HG03108 (cell line): ENCODE data around the gene ELMO1.

Experiments
- ATAC-seq: cut with Tn5 transposase; IDR thresholded peaks from one replicate; pipeline ENCODE4 v1.9.1; 2021; ENCODE audit warnings: moderate library complexity; ENCODE audit not compliant: unreplicated experiment

The ELMO1 gene

DNA sequence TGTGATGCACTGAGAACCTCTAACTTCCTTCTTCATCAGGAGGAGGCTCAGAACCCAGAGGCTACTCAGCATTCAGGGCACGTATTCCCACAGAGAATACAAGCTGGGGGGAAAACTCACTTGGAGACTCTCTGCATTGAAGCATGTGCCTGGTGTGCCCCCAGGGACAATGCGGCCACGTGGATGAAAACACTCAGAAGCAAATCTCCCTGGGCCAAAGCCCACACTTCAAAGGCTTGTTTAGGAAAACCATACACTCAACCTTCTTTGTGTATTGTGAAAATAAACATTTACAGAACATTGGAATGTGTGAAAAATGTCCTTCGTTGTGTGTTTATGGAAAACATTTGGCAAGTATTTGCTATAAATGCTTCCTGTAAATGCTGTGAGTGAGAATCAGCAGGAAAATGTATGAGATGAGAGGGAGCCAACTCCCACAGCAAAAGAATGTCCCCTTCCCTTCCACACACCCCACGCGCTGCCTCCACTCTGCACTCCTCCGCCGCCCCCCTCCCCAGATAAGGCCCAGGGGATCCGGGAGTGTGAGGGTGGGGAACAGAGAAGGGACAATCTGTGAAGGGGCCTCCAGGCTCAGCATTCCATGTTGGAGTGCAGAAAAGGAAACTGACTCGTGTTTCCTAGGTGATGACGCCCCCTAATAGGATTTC is 339.5 kb downstream of the ELMO1 start:
- ATAC-seq = no peak

DNA sequence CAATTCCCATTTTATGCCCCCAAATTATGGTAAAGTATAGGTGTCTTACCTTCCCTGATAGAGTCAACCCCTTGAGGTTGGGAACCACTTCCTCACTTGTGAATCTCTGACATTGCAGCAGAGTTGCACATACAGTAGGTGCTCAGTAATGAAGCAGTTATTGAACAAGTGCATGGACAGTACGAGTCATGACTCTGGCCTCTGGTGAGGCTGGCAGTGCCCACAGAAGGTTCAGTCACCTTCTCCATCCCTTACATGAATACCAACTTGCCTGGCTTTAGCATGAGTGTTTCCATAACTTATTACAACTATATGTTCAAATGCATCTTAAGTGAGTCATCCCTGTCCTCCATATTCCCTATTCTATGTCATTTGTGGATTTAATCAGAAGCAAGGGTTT is 340.0 kb downstream of the ELMO1 start:
- no peak for ATAC-seq

DNA sequence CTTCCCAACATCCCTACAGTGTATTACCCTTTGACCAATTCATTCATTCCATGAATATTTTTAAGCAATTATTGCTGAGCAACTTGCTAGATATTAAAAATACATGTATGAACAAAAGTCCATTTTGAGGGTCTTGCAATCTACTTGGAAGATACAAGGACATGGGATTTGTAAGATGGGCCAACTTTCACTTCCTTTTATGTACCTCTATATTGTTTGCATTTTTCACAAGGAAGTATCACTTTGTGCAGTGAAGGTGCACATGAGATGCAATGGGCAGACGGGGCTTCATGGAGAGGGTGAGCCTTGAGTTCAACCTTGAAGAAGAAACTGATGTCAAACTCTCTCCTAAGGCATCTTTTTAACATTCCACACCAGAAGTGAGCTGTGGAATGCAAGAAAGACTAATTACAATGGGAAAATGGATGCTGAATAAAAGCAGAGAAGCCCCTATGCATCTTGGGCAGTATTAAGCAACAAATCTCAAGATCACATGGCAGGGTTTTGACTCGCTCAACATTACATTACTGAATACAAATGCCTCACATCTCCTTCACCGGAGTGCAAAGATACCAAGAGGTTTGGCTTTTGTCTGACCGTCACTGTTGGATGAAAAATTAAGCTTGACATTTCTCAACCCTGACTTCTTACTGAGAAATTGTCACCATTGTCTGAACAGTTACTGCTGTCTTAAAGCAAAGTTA is 341.5 kb downstream of the ELMO1 start:
- no peak for ATAC-seq

DNA sequence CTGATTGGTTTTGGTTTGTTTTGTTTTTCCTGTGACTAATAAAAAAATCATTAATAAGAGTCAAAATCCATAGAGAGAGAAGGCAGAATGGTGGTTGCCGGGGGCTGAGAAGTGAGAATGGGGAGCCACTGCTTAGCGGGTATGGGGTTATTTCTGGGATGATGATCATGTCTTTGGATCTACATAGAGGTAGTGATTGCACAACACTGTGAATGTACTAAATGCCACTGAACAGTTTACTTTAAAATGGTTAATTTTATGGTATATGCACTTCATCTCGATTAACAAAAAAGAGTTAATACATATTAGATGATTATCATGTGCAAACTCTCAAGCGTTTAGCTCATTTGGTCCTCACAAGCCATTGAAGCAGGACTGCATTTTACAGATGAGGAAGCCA is 342.9 kb downstream of the ELMO1 start:
- no peak for ATAC-seq

DNA sequence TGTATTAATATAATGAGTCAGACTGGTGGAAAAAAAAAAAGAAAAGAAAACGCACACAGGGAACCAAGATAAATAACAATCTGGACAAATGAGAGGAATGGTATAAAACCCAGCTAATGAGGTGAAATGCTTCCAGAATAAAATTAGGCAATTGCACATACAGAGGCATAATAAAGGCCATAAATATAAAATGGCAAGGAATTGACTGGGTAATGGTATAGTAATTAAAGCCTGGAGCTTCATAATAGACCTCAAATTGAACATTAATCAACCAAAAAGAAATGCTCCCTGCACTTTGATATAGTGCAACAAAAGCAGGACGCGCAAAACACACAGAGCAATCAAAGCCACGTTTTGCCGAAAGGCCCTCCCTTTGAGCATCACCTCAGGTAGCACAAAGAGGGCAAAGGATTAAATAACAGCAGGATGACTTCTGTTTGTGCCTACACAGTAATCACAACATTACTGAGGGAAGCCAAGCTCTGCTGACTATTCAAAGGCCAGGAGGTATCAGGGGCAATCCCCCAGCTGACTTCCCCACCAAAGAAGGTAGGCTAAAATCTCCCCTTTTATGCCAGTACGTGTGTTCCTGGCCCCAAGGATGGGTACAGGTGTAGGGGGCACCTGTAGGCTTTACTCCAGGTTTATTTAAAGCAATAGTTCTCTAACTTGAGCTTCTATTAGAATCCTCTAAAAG is 343.7 kb downstream of the ELMO1 start:
- ATAC-seq = no peak

DNA sequence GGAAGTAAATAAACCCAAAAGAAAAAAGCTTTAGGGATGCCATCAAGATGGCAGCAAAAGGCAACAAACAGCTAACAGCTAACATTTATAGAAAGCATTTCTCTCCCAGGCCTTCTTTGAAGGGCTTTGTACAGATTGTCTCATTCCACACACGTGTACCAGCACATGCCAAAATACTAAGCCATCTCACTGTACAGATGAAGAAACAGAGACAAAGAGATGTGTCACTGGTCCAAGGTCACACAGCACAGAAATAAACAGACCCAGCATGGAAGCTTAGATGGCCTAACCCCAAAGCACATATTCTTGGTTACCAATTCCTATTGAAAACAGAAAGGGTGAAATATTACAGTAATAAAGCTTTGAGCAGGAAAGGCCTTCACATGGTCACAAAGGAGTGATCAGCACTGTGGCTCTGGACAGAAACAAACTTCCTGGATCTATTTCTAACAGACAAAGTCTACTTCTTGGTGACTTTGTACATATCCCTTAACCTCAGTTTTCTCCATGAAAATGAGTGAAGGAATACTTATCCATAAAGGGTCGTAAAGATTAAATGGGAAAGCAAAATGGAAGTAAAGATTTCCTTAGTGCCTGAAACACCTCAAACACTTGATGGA is 346.0 kb downstream of the ELMO1 start:
- ATAC-seq = no peak

DNA sequence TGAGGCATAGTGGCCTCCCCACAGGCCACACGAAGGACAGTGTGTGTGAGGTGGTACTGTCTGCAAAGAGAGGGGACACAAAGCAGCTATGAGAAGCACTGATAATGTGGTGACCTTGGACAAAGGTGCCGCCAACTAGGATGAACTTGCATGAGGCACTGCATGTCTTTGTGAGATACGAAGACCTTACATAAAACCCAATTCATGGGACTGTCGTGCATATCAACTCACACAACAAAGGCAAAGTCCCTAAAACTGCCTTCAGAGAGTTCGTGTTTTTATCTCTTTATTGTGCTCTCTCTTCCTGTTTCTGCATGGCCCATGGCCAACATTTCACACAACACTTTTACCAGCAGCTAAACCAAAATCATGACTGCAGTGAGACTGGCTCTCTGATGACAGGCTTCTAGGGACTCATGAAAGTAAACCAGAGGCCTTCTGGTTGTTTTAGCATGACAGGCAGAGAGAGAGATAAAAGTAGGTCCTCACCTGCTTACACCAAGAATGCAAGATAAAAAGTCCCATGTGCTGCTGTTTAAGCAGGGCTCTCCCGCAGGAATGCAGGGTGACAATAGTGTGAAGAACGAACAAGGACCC is 347.8 kb downstream of the ELMO1 start:
- ATAC-seq = no peak

DNA sequence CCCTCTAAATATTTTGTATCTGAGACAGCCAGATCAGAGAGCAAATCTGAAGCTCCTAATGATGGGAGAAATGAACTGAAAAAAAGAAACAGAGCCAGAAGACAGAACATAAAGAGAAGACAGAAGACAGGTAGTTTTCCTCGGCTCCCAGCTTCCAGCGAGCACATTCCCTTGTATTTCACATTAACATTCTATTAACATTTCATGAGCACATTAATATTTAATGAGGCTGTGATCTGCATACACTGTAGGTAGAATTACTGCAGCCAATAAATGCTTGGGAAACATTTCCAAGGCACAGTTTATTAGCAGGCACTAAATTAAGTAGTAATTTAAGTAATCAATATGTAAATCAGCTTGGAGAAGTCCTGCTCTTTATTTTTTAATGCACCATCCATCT is 349.9 kb downstream of the ELMO1 start:
- no peak for ATAC-seq

DNA sequence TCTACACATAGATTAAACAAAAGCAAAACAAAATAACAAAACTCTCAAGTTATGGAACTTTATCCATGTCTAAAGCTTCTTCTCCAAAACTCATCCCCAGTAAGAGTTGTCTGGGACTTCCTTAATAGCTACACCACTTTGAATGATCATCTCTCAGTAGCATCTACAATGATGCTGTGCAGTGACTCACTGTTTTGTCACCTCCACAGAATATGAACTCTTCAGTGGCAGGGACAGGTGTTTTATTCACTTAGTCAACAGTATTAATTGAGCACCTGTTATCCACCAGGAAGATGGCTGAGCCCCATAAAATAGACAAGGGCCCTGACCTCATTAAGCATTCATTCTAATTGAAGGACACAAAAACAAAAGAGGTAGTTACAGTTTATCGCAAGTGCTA is 350.7 kb downstream of the ELMO1 start:
- no peak for ATAC-seq

DNA sequence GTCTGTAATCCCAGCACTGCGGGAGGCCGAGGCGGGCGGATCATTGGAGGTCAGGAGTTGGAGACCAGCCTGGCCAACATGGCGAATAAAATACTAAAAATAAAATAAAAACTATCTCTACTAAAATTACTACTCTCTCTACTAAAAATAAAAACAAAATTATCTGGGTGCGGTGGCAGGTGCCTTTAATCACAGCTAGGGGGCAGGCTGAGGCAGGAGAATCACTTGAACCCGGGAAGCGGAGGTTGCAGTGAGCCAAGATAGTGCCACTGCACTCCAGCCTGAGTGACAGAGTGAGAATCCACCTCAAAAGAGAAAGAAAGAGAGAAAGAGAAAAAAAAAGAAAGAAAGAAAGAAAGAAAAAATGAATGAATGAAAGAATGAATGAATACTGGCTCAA is 351.4 kb downstream of the ELMO1 start:
- ATAC-seq = no peak

DNA sequence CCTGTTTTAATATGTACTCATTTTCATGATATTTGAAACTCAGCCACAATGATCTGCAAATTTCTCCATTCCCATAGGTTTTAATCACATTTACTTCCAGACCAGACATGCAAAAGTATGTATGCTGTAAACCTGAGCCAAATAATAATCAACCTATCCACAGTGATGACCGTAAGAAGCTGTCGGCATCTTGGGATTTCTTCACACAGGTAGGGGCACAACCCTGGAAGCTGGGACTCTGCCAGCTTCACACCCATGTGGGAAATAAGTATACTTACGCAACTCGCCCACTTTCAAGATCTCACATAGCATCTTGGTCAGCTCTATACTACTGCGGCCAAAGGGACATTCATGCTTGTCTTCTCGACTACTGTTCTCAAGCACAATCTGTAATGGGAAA is 352.3 kb downstream of the ELMO1 start:
- ATAC-seq = no peak

DNA sequence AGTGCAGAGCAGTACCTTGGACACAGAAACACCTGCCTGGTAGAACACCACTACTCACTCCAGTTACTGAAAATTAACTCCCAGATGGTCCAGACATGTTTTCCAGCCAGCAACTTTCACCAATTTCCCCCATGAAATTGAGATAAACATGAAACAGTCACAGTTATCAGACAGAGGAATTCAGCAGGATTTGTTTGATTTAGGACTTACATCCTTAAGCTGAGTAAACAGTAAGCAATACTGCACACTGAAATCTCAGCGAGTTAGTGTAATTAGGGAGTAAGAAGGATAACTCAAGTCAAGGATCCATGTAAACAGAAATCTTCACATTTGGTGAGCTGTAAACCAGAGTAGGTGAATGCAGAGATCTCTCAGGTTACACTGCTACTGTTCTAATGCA is 353.5 kb downstream of the ELMO1 start:
- no peak for ATAC-seq

DNA sequence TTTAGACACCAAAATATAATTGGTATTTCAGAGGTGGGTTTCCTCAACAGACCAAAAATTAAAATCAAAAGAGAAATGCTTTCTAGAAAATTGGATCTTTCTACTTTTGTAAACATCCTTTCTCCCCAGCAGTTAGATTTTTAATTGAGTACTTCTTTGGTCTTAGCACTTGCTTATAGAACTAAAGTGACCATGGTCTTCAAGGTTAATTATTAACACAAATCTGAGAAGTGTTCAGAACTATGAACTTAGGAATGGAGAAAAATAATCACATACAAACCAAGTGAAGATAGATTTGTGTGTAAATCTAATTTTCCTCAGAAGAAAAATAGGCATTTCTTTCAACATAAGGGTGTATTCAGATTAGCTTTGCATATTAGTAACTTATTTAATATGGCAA is 355.4 kb downstream of the ELMO1 start:
- no peak for ATAC-seq

DNA sequence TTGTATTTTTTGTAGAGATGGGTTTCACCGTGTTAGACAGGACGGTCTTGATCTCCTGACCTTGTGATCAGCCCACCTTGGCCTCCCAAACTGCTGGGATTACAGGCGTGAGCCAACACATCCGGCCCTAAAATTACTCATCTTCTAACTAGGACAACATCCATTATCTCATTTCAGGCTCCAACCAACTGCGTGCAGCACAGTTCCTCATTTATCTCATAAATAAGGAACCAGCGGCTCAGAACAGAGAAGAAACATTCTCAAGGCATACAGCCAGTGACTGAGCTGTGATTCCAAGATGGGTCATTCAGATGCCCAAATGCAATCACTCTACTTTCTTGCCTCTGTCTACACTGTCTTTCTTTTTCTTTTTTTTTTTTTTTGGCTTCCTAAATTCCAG is 356.1 kb downstream of the ELMO1 start:
- ATAC-seq = no peak

DNA sequence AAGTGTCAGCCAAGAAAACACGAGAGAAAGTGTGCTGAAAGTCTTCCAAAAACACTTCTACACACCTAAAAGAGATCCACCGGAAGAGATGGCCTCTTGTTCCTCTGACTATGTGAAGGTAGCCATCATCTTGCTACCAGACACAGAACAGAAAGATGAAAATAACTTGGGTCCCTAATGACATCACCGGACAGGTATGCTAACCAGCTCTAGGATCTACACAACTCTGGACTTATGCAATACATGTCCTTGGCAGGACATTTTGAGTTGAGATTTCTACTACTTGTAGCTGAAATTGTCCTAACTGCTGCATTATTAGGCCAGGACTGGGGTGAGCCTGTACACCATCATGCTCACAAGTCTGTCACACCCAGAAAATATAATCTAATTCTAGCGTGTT is 358.7 kb downstream of the ELMO1 start:
- ATAC-seq = no peak

DNA sequence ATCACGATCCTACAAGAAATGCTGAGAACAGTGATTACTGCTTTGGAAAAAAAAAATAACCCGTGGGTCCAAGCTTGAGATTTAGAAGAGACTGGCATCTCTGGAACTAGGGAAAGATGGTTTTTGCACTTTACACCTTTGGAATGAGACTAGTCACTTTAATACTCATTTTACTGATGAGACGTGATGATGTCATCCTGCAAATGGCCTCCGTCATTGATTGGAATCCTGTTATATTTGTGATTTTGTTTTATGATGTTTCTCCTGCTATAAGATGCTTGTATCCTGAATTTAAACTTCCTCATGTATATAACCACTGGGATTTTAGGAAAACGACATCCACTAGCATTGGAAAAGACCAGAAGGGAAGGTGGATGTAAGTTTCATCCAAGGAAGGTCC is 363.1 kb downstream of the ELMO1 start:
- ATAC-seq = no peak

DNA sequence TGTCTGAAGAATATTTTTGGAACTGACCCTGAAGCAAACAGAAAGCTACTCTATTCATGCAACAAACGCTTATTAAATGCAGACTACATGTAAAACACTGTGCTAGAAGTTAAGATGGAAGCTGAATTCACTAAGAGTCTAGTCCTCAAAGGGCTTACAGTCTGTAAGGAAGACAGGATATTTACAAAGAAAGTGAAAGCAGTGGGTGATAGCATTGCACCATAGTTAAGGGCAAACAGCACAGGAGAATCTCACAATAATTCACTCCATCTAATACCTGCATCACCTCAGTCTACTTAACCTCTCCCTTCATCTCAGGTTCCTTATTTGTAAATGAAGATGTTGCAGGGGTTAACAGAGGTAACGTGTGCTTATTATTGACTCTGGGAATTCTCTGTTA is 364.4 kb downstream of the ELMO1 start:
- no peak for ATAC-seq

DNA sequence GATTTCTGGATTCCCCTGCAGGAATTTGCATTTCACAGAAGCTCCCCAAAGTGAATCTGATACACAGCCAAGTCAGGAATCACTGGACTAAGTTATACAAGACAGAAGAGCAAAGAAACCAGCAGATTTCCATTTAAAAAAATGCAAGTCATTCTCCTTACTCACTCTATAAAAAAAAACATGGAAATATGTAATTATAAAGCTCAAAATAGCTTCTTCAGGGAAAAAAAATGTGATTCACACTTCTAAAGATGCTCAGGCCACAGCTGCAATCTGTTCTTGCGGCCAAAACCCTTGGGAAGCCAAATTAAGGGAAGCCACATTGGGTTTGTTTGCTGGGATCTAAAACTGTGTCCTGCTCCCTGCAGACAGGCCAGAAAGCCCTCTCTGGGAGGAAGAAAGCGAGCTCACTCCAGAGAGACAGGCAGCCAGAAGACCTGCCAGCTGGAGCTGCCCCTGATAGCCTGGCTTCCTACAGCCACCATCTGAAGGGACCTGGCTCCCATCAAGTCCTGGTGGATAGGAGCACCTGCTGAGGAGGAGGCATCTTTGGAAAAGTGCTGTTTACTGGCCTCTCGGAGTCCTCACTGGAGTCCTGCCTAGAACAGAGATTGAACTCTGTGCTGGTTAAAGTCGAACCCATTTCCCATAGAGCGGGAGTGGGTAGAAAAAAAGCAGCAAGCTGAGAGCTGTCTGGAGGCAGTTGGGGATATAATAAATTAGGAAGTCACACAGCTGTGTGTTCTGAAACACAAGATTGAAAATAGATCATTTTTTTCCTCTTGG is 365.2 kb downstream of the ELMO1 start:
- ATAC-seq = no peak

DNA sequence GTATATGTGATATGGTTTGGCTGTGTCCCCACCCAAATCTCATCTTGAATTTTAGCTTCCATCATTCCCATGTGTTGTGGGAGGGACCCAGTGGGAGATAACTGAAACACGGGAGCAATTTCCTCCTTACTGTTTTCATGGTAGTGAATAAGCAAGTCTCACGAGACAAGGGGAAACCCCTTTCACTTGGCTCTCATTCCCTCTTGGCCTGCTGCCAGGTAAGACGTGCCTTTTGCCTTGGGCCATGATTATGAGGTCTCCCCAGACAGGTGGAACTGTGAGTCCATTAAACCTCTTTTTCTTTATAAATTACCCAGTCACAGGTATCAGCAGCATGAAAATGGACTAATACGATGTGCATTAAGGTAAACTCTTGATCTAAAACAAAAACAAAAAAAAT is 367.2 kb downstream of the ELMO1 start:
- ATAC-seq = no peak

DNA sequence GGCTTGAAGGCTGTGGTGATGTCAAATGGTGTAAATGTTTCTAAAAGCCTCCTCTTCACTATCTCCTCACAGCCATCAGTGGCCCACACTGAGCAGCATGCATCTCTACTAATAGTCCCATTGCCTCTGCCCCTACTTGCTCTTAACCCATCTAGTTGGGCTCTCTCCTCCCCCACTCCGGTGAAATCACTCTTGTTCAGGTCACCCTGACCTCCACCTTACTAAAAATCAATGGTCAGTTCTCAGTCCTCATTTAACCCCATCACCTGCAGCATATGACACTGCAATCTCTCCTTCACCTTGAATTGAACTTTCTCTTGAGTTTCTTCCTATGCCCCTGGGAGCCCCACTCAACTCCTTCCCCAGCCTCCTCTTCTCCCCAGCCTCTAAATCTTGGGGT is 369.2 kb downstream of the ELMO1 start:
- no peak for ATAC-seq

DNA sequence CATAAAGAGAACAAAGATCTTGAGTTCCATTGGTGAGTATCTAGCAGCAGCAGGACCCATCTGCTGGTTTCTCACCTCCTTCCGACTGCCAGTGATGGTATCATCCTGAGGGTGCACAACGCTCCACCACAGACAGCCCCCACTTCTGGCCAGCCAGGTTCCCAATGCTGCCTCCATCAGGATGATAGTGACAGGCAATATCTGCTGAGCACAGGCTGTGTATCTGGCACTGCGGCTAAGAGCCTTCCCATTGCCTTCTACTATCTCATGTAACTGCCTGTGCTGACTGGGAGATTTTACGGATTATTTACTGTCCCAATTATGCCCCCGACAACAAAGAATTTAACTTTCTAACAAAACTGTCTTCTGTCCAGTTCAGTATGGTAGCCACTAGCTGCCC is 372.0 kb downstream of the ELMO1 start:
- no peak for ATAC-seq
